Osteoblast (primary cell): ENCODE measurements around the gene EDEM1. TPM values are rescaled to one million over a fixed set of nuclear protein-coding genes. Genes with fewer than 3 reads are reported as not detected.

ENCODE experiments used
- DNase-seq: peaks from one replicate; pipeline ENCODE4 v3.0.0; 2011; ENCODE audit warnings: low spot score, mixed read lengths; ENCODE audit not compliant: insufficient read length; ENCODE audit errors: missing footprints
- H2AFZ ChIP-seq: 2 replicates; pipeline ENCODE4 v1.6.0; 2011; ENCODE audit warnings: mild to moderate bottlenecking, low read length
- H3K27ac ChIP-seq: 2 replicates; pipeline ENCODE4 v1.5.1; 2011; ENCODE audit warnings: mild to moderate bottlenecking, low read depth, low read length, moderate library complexity
- H3K27me3 ChIP-seq: 2 replicates; pipeline ENCODE4 v1.6.0; 2012; ENCODE audit warnings: mild to moderate bottlenecking, control low read depth, inconsistent platforms, low read length, moderate library complexity; ENCODE audit not compliant: insufficient read depth
- H3K36me3 ChIP-seq: 2 replicates; pipeline ENCODE4 v1.5.1; 2011; ENCODE audit warnings: mild to moderate bottlenecking, low read length, control low read depth, moderate library complexity; ENCODE audit not compliant: insufficient read depth
- H3K4me1 ChIP-seq: 2 replicates; pipeline ENCODE4 v1.5.1; 2011; ENCODE audit warnings: mild to moderate bottlenecking, low read length, control low read depth, moderate library complexity; ENCODE audit not compliant: insufficient read depth
- H3K4me2 ChIP-seq: 2 replicates; pipeline ENCODE4 v1.6.0; 2011; ENCODE audit warnings: mild to moderate bottlenecking, low read length; ENCODE audit not compliant: insufficient read depth
- H3K4me3 ChIP-seq: fragments of 200-600 bp; sonication (generic); 3 replicates; pipeline ENCODE4 v1.5.1; 2012; ENCODE audit warnings: mild to moderate bottlenecking, low read length, inconsistent platforms; ENCODE audit not compliant: insufficient read depth
- H3K79me2 ChIP-seq: 2 replicates; pipeline ENCODE4 v1.6.0; 2012; ENCODE audit warnings: mild to moderate bottlenecking, low read length, control low read depth, inconsistent platforms; ENCODE audit not compliant: insufficient read depth
- H3K9me3 ChIP-seq: 2 replicates; pipeline ENCODE4 v1.5.1; 2011; ENCODE audit warnings: low read depth, low read length, control low read depth
- H4K20me1 ChIP-seq: 2 replicates; pipeline ENCODE4 v1.6.0; 2012; ENCODE audit warnings: mild to moderate bottlenecking, low read length, control low read depth; ENCODE audit not compliant: insufficient read depth
- CTCF ChIP-seq: IDR thresholded peaks from 2 replicates; pipeline ENCODE4 v1.5.1; 2011; ENCODE audit warnings: mild to moderate bottlenecking, low read depth, low read length, moderate library complexity; ENCODE audit errors: extremely low read depth
- total RNA-seq: library from RNA; depleted of rRNA; stranded (reverse); fragments of >200 nt; gene quantifications from 2 replicates; pipeline ENCODE4 v1.2.3, GENCODE V29; 2012

Gene EDEM1
- total RNA-seq, 1 donor: 38.7 TPM

GRCh38 chr3:5165698-5166097, 21.8 kb upstream of the EDEM1 start:
- no peak overlapping the region for H2AFZ ChIP-seq
- no peak overlapping the region for H3K27ac ChIP-seq
- H4K20me1 ChIP-seq: peaks cover 53% of the 10 kb centered on the region
- no peaks in the 10 kb centered on the region for H3K27me3 ChIP-seq
- peaks cover 22% of the 10 kb centered on the region for H3K4me1 ChIP-seq
- no peak overlapping the region for H3K4me3 ChIP-seq
- peaks cover 95% of the 10 kb centered on the region for H3K79me2 ChIP-seq
- TF ChIP-seq CTCF: no peak
- H3K4me2 ChIP-seq: no peak overlapping the region
- H3K9me3 ChIP-seq: no peaks in the 10 kb centered on the region
- DNase-seq: no peak
- peaks cover under 1% of the 10 kb centered on the region for H3K36me3 ChIP-seq

DNA sequence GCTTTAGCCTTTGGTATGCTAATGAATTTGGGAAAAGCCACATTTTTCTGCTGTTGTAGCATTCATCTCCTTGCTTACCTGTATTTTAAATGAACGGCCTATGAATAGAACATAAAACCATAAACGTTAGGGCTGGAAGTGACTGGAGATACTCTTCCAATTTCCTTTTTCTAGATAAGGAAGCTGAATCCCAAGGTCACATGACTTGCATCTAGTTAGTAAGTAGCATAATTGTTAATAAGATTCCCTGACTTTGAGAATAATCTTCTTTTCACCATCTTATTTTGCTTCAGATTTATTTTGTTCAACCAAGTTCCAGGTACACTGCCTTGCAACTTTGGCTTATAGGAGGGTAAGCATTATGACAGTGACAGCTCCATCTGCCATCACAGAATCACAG, 20.7 kb upstream of the EDEM1 start:
- no peak for TF ChIP-seq CTCF
- Histone ChIP-seq H3K9me3 (no peaks in the 10 kb centered on the region), H4K20me1 (peaks cover 41% of the 10 kb centered on the region), H3K4me2 (no peak overlapping the region), H3K4me1 (peaks cover 10% of the 10 kb centered on the region), H3K27me3 (no peaks in the 10 kb centered on the region), H3K36me3 (peaks cover 7% of the 10 kb centered on the region), H3K4me3 (no peak overlapping the region), H3K79me2 (peaks cover 88% of the 10 kb centered on the region), H3K27ac (no peak overlapping the region), H2AFZ (no peak overlapping the region)
- DNase-seq: no peak

- Histone ChIP-seq H3K27ac (no peak overlapping the region), H4K20me1 (peaks cover 35% of the 10 kb centered on the region), H2AFZ (no peak overlapping the region), H3K4me3 (no peak overlapping the region), H3K79me2 (peaks cover 80% of the 10 kb centered on the region), H3K27me3 (no peaks in the 10 kb centered on the region), H3K36me3 (peaks cover 15% of the 10 kb centered on the region), H3K4me2 (no peak overlapping the region), H3K4me1 (no peaks in the 10 kb centered on the region), H3K9me3 (no peaks in the 10 kb centered on the region)
- TF ChIP-seq CTCF: no peak
- no peak for DNase-seq
These were observed 19.4 kb upstream of the EDEM1 start for GRCh38 chr3:5168110-5168509.

GRCh38 chr3:5169807-5170206, 17.7 kb upstream of the EDEM1 start:
- Histone ChIP-seq H3K36me3 (peaks cover 15% of the 10 kb centered on the region), H3K79me2 (peaks cover 65% of the 10 kb centered on the region), H3K27ac (no peak overlapping the region), H3K27me3 (no peaks in the 10 kb centered on the region), H3K9me3 (no peaks in the 10 kb centered on the region), H4K20me1 (peaks cover 21% of the 10 kb centered on the region), H3K4me1 (no peaks in the 10 kb centered on the region), H3K4me2 (no peak overlapping the region), H2AFZ (no peak overlapping the region), H3K4me3 (no peak overlapping the region)
- no peak for DNase-seq
- no peak for TF ChIP-seq CTCF
